H1 (cell line): ENCODE measurements around the gene OR6K2. TPM values are rescaled to one million over a fixed set of nuclear protein-coding genes. Genes with fewer than 3 reads are reported as not detected.

Experiments used
- CTCF ChIA-PET: fragments of 300-600 bp; sonication (Branson Sonifier 250); formaldehyde crosslinking; loops from one replicate; lab custom pipeline; 2021; ENCODE audit not compliant: partially characterized antibody; lab: Charles Lee
- POLR2A ChIA-PET: fragments of 300-600 bp; sonication (Branson Sonifier 250); formaldehyde crosslinking; loops from one replicate; lab custom pipeline; 2021; ENCODE audit warnings: inconsistent platforms; ENCODE audit not compliant: partially characterized antibody; lab: Charles Lee
- DNase-seq, 2 experiments: peaks; one replicate each; pipeline versions ENCODE4 v3.0.0 to v3.0.0-alpha.2; 2010 to 2022; ENCODE audit warnings: low spot score in 2 of 2, low read depth in 1 of 2, mixed read lengths in 1 of 2
- FAIRE-seq: peaks from 2 replicates; lab custom pipeline; 2011; peaks lifted over from hg19 to GRCh38; lab: Jason Lieb, UNC
- H2AFZ ChIP-seq: 2 replicates; pipeline ENCODE4 v1.8.1; 2012; ENCODE audit warnings: low read length, inconsistent platforms
- H2AK5ac ChIP-seq: 2 replicates; pipeline ENCODE4 v1.6.1; 2013; ENCODE audit warnings: low read depth, low read length
- H2BK120ac ChIP-seq: replicated peaks from 2 replicates; pipeline ENCODE3; 2013; ENCODE audit warnings: low read depth, low read length, inconsistent platforms
- H2BK12ac ChIP-seq: 2 replicates; pipeline ENCODE4 v1.6.1; 2013; ENCODE audit warnings: low read depth, low read length
- H2BK15ac ChIP-seq: 2 replicates; pipeline ENCODE4 v1.6.1; 2013; ENCODE audit warnings: low read length
- H2BK20ac ChIP-seq: 2 replicates; pipeline ENCODE4 v1.6.1; 2013; ENCODE audit warnings: low read length
- H2BK5ac ChIP-seq: 2 replicates; pipeline ENCODE4 v1.6.1; 2013; ENCODE audit warnings: low read depth, low read length
- H3K14ac ChIP-seq: 2 replicates; pipeline ENCODE4 v1.6.1; 2013; ENCODE audit warnings: inconsistent platforms; ENCODE audit not compliant: insufficient read length
- H3K18ac ChIP-seq: 2 replicates; pipeline ENCODE4 v1.6.1; 2013; ENCODE audit warnings: low read length; ENCODE audit errors: extremely low read depth
- H3K23ac ChIP-seq: 2 replicates; pipeline ENCODE4 v1.6.1; 2013; ENCODE audit warnings: inconsistent platforms; ENCODE audit not compliant: insufficient read length
- H3K23me2 ChIP-seq: 2 replicates; pipeline ENCODE4 v1.6.1; 2013; ENCODE audit warnings: low read depth, low read length
- H3K27ac ChIP-seq: 2 replicates; pipeline ENCODE4 v1.6.1; 2011; ENCODE audit warnings: low read depth, low read length, inconsistent platforms
- H3K27me3 ChIP-seq, 4 experiments: replicated peaks in 1 of 4; 1 replicate in 1 of 4; 2 replicates in 3 of 4; pipeline versions ENCODE4 v1.6.1 to v1.8.1; 2011 to 2013; ENCODE audit warnings: low read length in 3 of 4, mild to moderate bottlenecking in 3 of 4, inconsistent platforms in 2 of 4, mixed read lengths in 2 of 4, moderate library complexity in 1 of 4; ENCODE audit not compliant: control insufficient read depth in 3 of 4, insufficient read depth in 3 of 4; ENCODE audit errors: extremely low read depth in 1 of 4
- H3K36me3 ChIP-seq, 4 experiments: 2 replicates each; pipeline versions ENCODE4 v1.6.1 to v1.8.1; 2011 to 2013; ENCODE audit warnings: mild to moderate bottlenecking in 4 of 4, low read length in 3 of 4, moderate library complexity in 2 of 4, control low read depth in 1 of 4, inconsistent platforms in 1 of 4; ENCODE audit not compliant: insufficient read depth in 4 of 4, control insufficient read depth in 2 of 4
- H3K4ac ChIP-seq: replicated peaks from 2 replicates; pipeline ENCODE3; 2013; ENCODE audit warnings: low read length, low read depth, mixed read lengths, inconsistent platforms; ENCODE audit not compliant: insufficient read length
- H3K4me1 ChIP-seq, 4 experiments: replicated peaks in 1 of 4; 1 replicate in 1 of 4; 2 replicates in 3 of 4; pipeline versions ENCODE4 v1.6.1 to v1.8.1; 2011 to 2013; ENCODE audit warnings: low read length in 3 of 4, inconsistent platforms in 2 of 4, mixed read lengths in 1 of 4; ENCODE audit not compliant: insufficient read depth in 4 of 4, control insufficient read depth in 3 of 4
- H3K4me2 ChIP-seq, 2 experiments: 2 replicates each; pipeline versions ENCODE4 v1.6.1 to v1.8.1; 2011 to 2013; ENCODE audit warnings: low read depth in 2 of 2, low read length in 2 of 2, control low read depth in 1 of 2, inconsistent platforms in 1 of 2, mild to moderate bottlenecking in 1 of 2; ENCODE audit not compliant: insufficient read depth in 1 of 2
- H3K4me3 ChIP-seq, 4 experiments: fragments of 200-600, 300-600 bp in 1 of 4; sonication (generic), shearing (Covaris generic), sonication (Bioruptor Twin) in 1 of 4; 2 replicates each; pipeline versions ENCODE4 v1.5.1 to v1.8.1; 2011 to 2016; ENCODE audit warnings: low read length in 4 of 4, low read depth in 3 of 4, control low read depth in 2 of 4, inconsistent platforms in 2 of 4, mild to moderate bottlenecking in 2 of 4, mixed read lengths in 1 of 4, moderate library complexity in 1 of 4; ENCODE audit not compliant: insufficient read depth in 2 of 4; ENCODE audit errors: extremely low read depth in 1 of 4
- H3K56ac ChIP-seq: replicated peaks from 2 replicates; pipeline ENCODE3; 2013; ENCODE audit warnings: low read depth, mild to moderate bottlenecking, mixed read lengths, low read length, inconsistent platforms; ENCODE audit not compliant: insufficient read length
- H3K79me1 ChIP-seq: 2 replicates; pipeline ENCODE4 v1.6.1; 2013; ENCODE audit warnings: low read depth, low read length, control low read depth
- H3K79me2 ChIP-seq, 2 experiments: 2 replicates each; pipeline versions ENCODE4 v1.6.1 to v1.8.1; 2012 to 2013; ENCODE audit warnings: low read length in 2 of 2, mild to moderate bottlenecking in 2 of 2, inconsistent platforms in 1 of 2; ENCODE audit not compliant: insufficient read depth in 2 of 2, control insufficient read depth in 1 of 2
- H3K9ac ChIP-seq, 4 experiments: replicated peaks in 1 of 4; 1 replicate in 1 of 4; 2 replicates in 3 of 4; pipeline versions ENCODE4 v1.6.1 to v1.8.1; 2011 to 2013; ENCODE audit warnings: low read depth in 3 of 4, low read length in 3 of 4, control low read depth in 2 of 4, mild to moderate bottlenecking in 2 of 4, moderate library complexity in 2 of 4, inconsistent platforms in 1 of 4; ENCODE audit errors: extremely low read depth in 1 of 4
- H3K9me3 ChIP-seq, 2 experiments: 2 replicates each; pipeline versions ENCODE4 v1.6.1 to v1.8.1; 2012 to 2013; ENCODE audit warnings: mild to moderate bottlenecking in 2 of 2, moderate library complexity in 2 of 2, control low read depth in 1 of 2, inconsistent platforms in 1 of 2, low read depth in 1 of 2, low read length in 1 of 2, mixed read lengths in 1 of 2; ENCODE audit not compliant: insufficient read depth in 2 of 2
- H4K20me1 ChIP-seq, 2 experiments: replicated peaks in 1 of 2; 2 replicates each; pipeline versions ENCODE3 to v1.8.1; 2011 to 2013; ENCODE audit warnings: inconsistent platforms in 2 of 2, low read length in 2 of 2, mild to moderate bottlenecking in 1 of 2; ENCODE audit not compliant: insufficient read depth in 2 of 2, control insufficient read depth in 1 of 2
- H4K5ac ChIP-seq: 2 replicates; pipeline ENCODE4 v1.6.1; 2013; ENCODE audit warnings: low read length, low read depth, mixed read lengths, inconsistent platforms; ENCODE audit not compliant: insufficient read length
- H4K8ac ChIP-seq: 2 replicates; pipeline ENCODE4 v1.8.0; 2013; ENCODE audit warnings: mild to moderate bottlenecking, moderate library complexity, low read length, inconsistent platforms; ENCODE audit not compliant: insufficient read depth; ENCODE audit errors: extremely low read depth
- H4K91ac ChIP-seq: replicated peaks from 2 replicates; pipeline ENCODE3; 2013; ENCODE audit warnings: low read length, mixed read lengths, inconsistent platforms; ENCODE audit not compliant: insufficient read length
- BACH1 ChIP-seq: IDR thresholded peaks from 2 replicates; pipeline ENCODE4 v1.6.1; 2012; ENCODE audit warnings: low read length, improper control_type of control experiment
- JUND ChIP-seq: IDR thresholded peaks from 2 replicates; pipeline ENCODE4 v1.6.1; 2011; ENCODE audit warnings: mild to moderate bottlenecking, improper control_type of control experiment, low read length
- NANOG ChIP-seq: IDR thresholded peaks from 2 replicates; pipeline ENCODE4 v1.6.1; 2011; ENCODE audit warnings: low read length, low read depth, mild to moderate bottlenecking, inconsistent platforms; ENCODE audit not compliant: insufficient read depth, poor library complexity, severe bottlenecking
- RXRA ChIP-seq: IDR thresholded peaks from 2 replicates; pipeline ENCODE4 v1.6.1; 2011; ENCODE audit warnings: low read depth, mild to moderate bottlenecking, low read length, moderate library complexity; ENCODE audit not compliant: insufficient read depth
- YY1 ChIP-seq: IDR thresholded peaks from 2 replicates; pipeline ENCODE4 v1.6.1; 2011; ENCODE audit warnings: low read depth, mild to moderate bottlenecking, low read length
- WGBS, 2 experiments: shearing (Covaris generic) in 1 of 2; methylation state at CpG; one replicate each; pipeline versions ENCODE4 v1.1.6 to v1.1.7; 2013 to 2015; ENCODE audit warnings: low lambda C conversion rate in 2 of 2, mixed read lengths in 2 of 2, inconsistent platforms in 1 of 2, low coverage in 1 of 2, missing lambda C conversion rate in 1 of 2; ENCODE audit not compliant: insufficient replicate concordance in 2 of 2, insufficient coverage in 1 of 2, insufficient read length in 1 of 2; ENCODE audit errors: extremely low coverage in 1 of 2, missing lambda C conversion rate in 1 of 2; 5-methylcytosine and 5-hydroxymethylcytosine counted together
- polyA plus RNA-seq, 7 experiments: library from polyadenylated mRNA; depleted of rRNA in 3 of 7; stranded (reverse) in 5 of 7; unstranded in 2 of 7; fragments of >200 nt in 5 of 7; fragments of 200-250 nt in 2 of 7; gene quantifications; 1 replicate in 5 of 7; 2 replicates in 1 of 7; 4 replicates in 1 of 7; pipeline versions ENCODE4 v1.2.1 to v1.2.3, GENCODE V29; 2011 to 2013; ENCODE audit warnings: missing spikeins in 2 of 7, mixed read lengths in 2 of 7
- total RNA-seq: library from RNA; stranded (reverse); fragmentation: NEBNext Ultra II Directional; extraction: Animal tissue kit (Norgen Biotek cat#: 25700); gene quantifications from 2 replicates; pipeline ENCODE4 v1.2.1, GENCODE V29; 2021

The OR6K2 gene
- total and polyA plus RNA-seq, 2 of the 8 experiments (the other 6 are each of a cell fraction or from before 2014, with no cell fraction given): not detected

GRCh38 chr1:158679289-158679688, 21.2 kb downstream of the OR6K2 start:
- Histone ChIP-seq H3K36me3 (no peaks in the 10 kb centered on the region), H2AFZ (no peak overlapping the region), H3K79me1 (no peaks in the 10 kb centered on the region), H3K27ac (no peak overlapping the region), H2BK12ac (no peak overlapping the region), H2AK5ac (no peak overlapping the region), H3K9ac (no peak overlapping the region), H3K23me2 (no peaks in the 10 kb centered on the region), H3K9me3 (no peaks in the 10 kb centered on the region), H4K5ac (no peak overlapping the region), H2BK120ac (no peak overlapping the region), H2BK15ac (no peak overlapping the region), H3K4me3 (no peak overlapping the region), H3K4me2 (no peak overlapping the region), H3K4ac (no peak overlapping the region), H3K18ac (no peak overlapping the region), H4K91ac (no peak overlapping the region), H3K56ac (no peak overlapping the region), H3K79me2 (no peaks in the 10 kb centered on the region), H3K27me3 (no peaks in the 10 kb centered on the region), H2BK20ac (no peak overlapping the region), H3K23ac (no peak overlapping the region), H3K4me1 (peaks cover 0 to 3% (median 0%) of the 10 kb centered on the region in 4 experiments; a peak in 1 of 7 replicates), H2BK5ac (no peak overlapping the region), H4K8ac (no peak overlapping the region), H4K20me1 (no peaks in the 10 kb centered on the region), H3K14ac (no peak overlapping the region)
- CTCF ChIA-PET: interaction anchor here (1.6 kb wide), 1 partner anchor 173 kb away, joined by 3 read pairs; no protein-coding TSS in a partner anchor
- POLR2A ChIA-PET: interaction anchor here (0.6 kb wide), 1 partner anchor 28 kb away, joined by 3 read pairs; no protein-coding TSS in a partner anchor
- DNase-seq (no peak), FAIRE-seq (no peak)
- TF ChIP-seq YY1 (no peak), NANOG (no peak), JUND (no peak), RXRA (no peak), BACH1 (no peak)
- 91% methylated on average over 1 of the region's 1 CpG; no CpG with 5 or more reads in 1 of the 2 experiments for WGBS, 2 experiments
